Mucosa of gallbladder (tissue), 1 donor: Measurements from ENCODE around the gene ETV4. TPM values are rescaled to one million over a fixed set of nuclear protein-coding genes. Genes with fewer than 3 reads are reported as not detected.

ENCODE experiments used
- DNase-seq: peaks from one replicate; pipeline ENCODE4 v3.0.0-alpha.2; 2020; ENCODE audit warnings: low spot score
- total RNA-seq: library from RNA; stranded (reverse); gene quantifications from one replicate; pipeline ENCODE4 v1.2.1, GENCODE V29; 2021
- donor health status: DM: no; HTN: no; CAD: no.

Gene ETV4
- total RNA-seq, result 47.6 TPM

DNA sequence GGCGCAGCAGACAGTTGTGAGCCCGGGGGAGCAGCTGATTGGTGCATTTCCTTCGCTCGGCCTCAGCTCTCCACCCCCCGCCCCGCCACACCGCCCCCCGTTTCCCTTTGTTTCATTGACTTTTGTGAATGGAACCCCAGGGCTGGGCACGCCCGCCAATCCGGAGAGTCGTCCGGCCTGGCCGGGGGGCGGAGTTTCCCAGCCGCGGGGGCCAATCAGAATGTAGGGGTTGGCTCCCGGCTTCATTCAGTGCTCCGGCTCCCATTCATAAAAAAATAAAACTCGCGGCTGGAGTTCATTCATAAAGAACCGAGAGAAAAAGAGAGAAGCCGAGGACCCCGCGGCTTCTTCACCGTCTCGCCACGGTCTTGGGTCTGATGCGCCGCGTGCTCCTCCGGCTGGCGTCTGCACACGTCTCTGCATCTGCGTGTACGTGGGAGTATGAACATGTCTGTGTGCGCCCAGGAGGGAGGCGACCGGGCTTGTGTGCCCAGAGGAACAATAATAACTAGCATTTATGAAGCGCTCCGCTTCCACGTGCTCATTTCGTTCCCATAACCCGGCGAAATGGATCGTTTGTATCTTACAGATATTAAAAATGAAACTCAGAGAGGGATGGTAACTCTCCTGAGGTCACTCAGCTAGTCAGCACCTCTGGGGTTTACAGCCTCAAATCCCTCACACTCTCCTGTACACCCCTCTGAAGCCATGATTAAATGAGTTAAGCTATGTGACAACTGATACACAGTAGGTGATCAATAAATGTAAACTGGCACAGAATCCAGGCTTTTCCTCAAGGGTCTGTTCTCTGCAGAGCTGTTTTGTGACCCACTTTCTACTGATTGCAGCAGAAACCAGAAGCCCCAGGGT lies at the start of gene ETV4:
TSS of gene ETV4 (minus strand) at position 22 of the 870 bp plus-strand sequence. CDS start 723 bp downstream, outside the sequence.
- peak; percentile 94 for DNase-seq

GRCh38 chr17:43595466-43595865 lies 49.3 kb upstream of the ETV4 start:
- DNase-seq, result no peak

- DNase-seq, result peak; percentile 64
Observed at GRCh38 chr17:43591779-43592562, 45.8 kb upstream of the ETV4 start.

- no peak for DNase-seq
Observed at GRCh38 chr17:43591001-43591400, 44.9 kb upstream of the ETV4 start.

- DNase-seq, result no peak
Observed at GRCh38 chr17:43588664-43589435, 42.7 kb upstream of the ETV4 start.

GRCh38 chr17:43588121-43588520 lies 42.0 kb upstream of the ETV4 start:
- DNase-seq, result no peak

DNA sequence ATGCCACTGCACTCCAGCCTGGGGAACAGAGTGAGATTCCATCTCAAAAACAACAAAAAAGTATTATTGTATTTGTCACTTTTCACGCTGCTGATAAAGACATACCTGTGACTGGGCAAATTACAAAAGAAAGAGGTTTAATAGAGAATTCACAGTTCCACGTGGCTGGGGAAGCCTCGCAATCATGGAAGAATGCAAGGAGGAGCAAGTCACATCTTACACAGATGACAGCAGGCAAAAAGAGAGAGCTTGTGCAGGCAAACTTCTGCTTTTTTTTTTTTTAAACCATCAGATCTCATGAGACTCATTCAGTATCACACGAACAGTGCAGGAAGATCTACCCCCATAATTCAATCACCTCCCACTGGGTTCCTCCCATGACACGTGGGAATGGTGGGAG lies 41.5 kb upstream of the ETV4 start:
- no peak for DNase-seq

DNA sequence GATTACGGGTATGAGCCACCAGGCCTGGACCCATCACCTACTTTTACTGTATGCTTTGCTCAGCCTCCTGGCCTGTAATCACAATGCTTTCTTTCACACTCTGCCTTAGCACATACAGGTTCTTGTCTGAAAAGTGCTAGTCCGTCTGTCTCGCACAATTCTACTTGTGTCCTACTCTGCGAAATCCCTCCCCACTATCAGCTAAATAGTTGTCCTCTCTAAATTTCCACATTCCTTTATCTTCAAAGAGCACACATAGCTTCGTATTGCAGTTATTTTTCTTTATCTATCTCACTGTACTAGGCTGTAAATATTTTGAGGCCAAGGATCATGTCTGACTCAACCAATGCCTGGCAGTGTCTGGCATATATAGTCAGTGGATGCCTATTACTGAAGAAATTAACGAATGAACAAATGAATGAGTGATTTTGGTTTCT lies 38.5 kb upstream of the ETV4 start:
- DNase-seq, result no peak

DNA sequence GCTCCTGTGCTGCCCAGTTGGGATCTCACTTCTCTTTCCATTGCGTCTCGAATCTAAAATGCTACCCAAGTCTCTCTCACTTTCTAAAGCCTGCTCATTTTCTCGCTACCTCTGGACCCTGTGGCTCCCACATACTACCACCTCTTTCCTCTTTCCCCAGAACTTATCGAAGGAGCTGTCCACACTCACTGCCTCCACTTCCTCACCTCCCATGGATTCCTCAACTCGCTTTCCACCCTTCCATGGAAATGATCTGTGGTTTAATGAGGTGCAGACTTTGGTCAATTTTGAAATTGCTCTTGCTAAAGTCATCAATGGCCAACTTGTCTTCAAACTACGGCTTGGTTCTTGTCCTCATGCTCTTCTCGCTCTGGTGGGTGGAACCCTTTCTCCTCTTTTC lies 37.2 kb upstream of the ETV4 start:
- no peak for DNase-seq

- peak; percentile 73 for DNase-seq
Observed at GRCh38 chr17:43581613-43582012, 35.5 kb upstream of the ETV4 start.

GRCh38 chr17:43581130-43581529 lies 35.0 kb upstream of the ETV4 start:
- DNase-seq, result no peak

DNA sequence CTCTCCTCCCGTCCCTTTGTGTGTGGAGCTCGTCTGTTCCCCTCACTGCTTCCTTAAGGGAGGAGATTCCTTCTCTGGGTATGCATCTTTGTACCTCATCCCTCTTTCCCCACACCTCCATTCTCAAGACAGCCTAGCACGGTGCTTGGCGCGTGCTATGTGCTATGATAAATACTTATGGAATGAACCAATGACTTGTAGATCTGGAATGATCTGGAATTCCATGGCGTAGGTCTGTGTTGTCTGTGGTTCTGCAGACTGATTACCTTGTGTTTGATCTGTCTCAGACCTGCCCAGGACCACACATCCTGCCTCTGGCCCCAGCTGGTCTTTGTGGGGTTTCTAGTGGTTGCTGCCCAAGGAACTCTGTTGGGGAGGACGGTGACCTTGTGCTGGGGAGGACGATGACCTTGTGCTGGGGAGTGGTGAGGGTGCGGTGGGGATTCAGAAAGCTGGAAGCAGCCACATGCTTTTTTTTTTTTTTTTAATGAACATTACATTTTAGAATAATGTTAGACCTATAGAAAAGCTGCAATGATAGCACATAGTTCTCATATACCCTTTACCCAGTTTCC lies 33.5 kb upstream of the ETV4 start:
- DNase-seq, result no peak

DNA sequence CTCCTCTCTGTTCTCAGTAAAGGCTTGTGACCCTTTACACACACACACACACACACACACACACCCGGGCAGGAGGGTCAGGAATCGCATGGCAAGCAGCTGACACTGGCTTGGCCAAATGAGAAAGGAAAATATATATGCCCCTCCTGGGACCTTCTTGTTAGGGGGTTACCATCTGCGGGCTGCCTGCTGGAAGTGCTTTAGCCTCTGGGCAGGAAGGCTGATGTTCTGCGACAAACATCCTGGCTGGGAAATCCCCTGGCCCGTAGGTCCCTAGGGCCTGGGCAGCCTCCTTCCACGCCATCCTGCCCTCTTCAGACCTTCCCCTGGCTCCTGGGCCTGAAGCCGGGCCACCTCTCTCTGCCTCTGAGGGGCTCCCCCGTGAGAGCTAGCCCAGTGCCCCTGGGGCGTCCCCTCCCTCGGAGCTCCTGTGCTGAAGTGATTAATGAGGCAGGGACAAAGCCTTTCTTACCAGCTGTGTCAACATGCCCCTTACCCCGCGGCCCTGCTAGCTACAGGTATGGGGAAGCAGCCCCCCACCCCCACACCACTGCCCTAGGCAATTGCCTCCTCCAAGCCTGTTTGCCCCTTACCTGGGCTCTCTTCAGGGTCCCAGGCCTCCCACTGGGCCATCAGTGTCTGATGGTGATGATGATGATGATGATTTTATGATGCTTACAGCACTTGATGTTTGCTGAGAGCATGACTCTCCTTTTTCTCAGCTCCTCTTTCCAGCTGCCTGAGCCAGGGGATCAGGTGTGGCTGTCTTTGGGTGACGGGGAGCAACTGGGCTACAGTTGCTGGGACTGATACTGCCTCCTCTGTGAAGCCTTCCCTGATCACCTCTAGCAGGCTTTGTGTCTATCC lies 32.8 kb upstream of the ETV4 start:
- DNase-seq, result no peak

DNA sequence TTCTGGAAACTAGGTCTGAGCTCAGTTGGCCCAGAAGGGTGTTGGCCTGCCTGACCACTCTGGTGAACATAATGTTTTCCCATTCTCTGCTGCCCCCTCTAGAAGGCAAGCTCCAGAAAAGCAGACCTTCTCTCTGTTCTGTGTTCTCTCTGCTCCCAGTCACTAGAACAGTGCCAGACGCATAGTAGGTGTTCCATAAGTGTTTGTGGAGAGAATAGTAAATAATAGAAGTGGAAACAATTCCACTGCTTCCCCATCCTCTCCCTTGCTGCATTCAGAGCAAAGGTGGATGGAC lies 32.2 kb upstream of the ETV4 start:
- DNase-seq, result no peak

DNA sequence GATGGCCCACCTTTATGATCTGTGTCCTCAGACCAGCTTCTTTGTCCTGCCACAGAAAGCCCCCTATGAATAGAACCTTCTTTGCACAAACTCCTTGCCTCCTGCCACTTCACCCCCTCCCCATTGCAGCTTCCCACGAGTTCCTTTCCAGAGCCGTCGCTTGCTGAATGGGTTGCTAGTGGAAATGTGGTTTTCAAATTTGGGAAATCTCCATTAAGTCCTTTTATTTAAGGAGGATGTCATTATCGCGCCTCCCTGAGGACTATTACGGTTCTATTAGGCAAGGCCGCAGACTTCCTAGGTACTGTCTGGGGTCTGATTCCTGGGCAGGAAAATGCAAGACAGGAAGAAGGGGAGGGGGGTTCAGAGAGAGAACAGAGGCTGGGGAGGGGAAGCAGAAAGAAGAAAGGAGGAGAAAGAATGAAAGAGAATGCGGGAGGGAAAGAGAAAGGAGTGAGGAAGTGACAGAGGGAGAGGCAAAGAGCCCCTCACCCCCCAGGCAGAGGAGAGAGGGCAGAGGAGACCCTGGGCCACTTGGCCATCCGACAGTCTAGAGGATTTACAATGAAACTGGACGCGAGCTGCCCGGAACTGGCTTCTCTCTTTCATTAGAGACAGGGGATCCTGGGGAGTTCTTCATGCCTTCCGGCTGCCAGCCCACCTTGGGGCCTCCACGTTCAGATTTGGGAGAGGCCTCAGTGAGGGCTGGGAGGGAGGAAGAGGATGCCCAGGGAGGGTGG lies 31.7 kb upstream of the ETV4 start:
- no peak for DNase-seq

DNA sequence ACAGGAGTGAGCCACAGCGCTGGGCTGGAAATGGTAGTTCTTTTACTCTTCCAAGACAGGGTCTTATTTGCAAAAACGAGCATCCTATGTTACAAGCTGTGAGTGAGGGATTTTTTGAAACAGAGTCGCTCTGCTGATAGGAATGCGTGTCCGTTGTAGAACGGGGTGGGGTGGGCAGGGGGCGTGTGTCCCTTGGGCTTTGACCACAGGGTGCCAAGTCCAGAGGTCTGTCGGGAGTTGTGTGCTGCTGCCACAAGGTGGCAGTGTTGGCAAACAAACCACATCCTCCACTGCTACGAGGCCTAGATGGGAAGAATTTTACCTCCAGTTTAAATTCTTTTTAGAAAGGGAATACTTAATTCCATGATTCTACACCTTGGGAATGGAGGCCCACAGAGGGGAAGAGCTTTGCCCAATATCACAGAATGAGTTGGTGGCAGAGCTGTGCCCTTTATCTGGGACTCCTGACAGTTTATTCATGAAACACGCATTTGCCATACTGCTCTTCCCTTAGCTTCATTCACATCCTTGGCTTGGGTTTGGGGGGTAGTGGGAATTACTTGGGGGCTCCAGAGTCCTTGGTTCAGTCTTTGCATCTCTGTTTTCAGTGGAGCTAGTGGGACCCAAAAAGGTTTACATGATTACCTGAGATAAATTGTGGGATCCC lies 30.6 kb upstream of the ETV4 start:
- DNase-seq, result peak; percentile 74

- no peak for DNase-seq
Observed at GRCh38 chr17:43574896-43575525, 28.9 kb upstream of the ETV4 start.

DNA sequence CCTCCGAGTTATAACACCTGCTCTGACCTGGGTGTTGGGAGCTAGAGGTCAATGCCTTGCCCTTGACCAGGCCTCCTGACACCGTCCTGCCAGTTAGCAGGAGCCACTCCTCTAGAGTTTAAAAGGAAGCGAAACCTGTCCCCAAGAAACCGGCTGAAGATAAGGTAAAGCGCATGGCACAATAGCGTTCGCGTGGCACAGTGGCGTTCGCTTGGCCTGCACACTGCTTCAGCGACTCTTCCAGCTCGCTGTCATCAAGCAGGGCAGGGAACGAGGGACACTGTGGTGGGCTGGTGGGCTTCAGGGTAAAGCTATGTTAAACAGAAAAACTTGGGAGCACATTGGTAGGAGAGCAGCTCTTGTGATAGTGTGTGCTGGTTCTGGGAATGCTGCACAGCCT lies 28.2 kb upstream of the ETV4 start:
- peak; percentile 42 for DNase-seq
